ENCODE measurements around the gene ZIC3.

ZIC3 gene

GRCh38 chrX:137574102-137574783 is 8.3 kb downstream of the ZIC3 start:
- no peak for DNase-seq (ENCODE audit: low spot score)

DNA sequence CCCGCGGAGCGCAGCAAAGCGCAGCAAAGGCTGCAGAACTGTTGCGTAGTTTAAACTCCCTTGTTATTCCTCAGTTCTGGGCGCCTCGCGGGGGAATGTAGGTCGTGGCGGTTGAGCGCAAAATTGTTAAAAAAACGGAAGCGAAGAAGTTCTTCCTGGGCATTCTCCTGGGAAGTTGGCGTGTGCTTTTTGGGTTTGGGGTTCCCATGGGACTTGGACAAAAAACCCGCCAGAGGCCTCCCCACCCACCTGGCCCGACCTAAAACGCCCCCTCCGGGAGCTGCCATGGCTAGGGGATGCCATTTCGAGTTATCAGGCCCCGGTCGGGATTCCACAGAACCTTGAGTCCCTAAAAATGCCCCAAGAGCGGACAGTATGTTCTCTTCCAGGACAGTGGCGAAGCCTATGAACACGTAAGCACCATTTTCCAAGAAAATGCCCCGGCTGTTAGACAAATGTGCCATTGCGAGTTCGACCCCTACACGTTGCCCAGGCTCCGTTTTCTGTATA is 8.9 kb downstream of the ZIC3 start:
- DNase-seq (ENCODE audit: low spot score), result no peak

GRCh38 chrX:137575596-137576255 is 9.8 kb downstream of the ZIC3 start:
- DNase-seq (ENCODE audit: low spot score), result no peak

DNA sequence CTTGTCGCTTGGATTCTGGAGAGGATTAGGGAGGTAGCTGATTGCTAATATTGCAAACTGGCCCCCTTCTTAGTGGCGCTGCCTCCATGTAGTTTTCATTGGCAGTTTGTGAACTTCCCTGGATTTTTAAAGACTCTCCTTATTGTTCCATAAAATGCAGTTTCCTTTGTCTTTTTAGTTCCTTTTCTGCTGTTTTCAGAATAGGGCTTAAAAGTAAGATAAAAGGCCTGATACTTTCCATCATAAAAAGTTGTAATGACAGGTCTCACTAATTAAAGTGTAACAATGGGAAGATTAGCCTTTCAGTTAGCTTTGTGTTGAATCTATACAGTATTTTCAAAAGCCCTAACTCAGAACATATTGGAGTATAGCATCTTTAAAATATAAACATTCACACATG is 21.2 kb downstream of the ZIC3 start:
- DNase-seq (ENCODE audit: low spot score), result no peak

GRCh38 chrX:137600769-137601168 is 34.8 kb downstream of the ZIC3 start:
- no peak for DNase-seq (ENCODE audit: low spot score)

All from AG20443 (cell line).